Measurements from ENCODE around the gene CCDC85C.

CCDC85C gene

DNA sequence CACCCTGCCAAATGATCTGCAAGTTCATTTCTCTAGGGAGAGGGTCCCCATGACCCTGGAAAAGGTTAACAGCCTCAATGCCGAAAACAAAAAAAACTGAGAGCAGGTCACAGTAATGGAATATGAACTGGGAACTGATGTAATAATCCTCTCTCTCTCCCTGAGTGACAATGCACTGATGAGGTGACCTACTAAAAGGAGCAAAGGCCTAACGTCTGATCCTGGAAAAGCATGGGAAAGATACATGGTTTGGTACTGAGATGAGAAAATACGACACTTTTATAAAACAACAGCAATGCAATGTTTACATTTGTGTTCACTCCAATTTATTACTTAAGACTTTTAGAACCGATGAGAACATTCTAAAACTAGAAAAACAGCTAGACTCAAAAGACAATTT is 151.0 kb downstream of the CCDC85C start:
- DNase-seq (ENCODE audit: low read depth in 3 of 3, low spot score in 1 of 3): no peak

DNA sequence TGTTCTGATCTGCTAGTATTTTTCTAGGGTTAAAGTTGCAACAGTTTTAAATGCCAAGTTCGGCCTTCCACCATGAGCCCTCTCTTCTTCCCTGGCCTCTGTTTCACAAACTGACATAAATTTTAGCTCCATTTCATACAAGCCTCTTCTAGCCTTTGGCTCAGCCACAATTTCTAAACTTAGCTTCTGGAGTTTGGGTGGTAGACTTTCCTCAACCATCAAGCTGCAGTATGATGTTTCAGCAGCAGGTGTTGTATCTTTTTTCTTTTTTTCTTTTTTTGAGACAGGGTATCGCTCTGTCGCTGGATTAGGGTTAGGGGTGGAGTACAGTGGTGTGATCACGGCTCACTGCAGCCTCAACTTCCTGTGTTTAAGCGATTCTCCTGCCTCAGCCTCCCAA is 152.8 kb downstream of the CCDC85C start:
- no peak for DNase-seq (ENCODE audit: low read depth in 3 of 3, low spot score in 1 of 3)

DNA sequence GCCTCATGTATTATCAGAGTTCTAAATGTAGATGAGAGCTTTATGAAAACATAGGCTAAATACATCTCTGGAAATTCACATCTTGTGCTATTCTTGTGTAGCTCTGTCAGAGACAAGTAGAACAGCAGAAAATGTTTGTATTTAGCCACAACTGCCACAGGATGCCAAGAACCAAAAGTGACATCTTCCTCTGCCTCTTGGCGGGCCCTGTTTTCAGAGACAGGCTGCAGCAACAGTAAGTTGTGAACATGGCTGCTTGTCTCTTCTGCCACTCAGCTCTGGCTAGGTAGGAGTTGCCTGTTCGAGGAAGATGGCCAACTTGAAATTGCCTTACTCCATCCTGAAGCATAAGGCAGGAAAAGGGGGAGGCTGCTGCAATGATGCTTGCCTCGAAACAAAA is 153.7 kb downstream of the CCDC85C start:
- DNase-seq (ENCODE audit: low read depth in 3 of 3, low spot score in 1 of 3): no peak

All from stimulated activated CD4-positive, alpha-beta T cell treated with anti-CD3 and anti-CD28 coated beads, TNF-alpha, amount 100 ng/mL, for 1 hour (primary cell).